Keratinocyte (primary cell): Measurements from ENCODE around the gene RPAP2. TPM values are rescaled to one million over a fixed set of nuclear protein-coding genes. Genes with fewer than 3 reads are reported as not detected.

Experiments
- DNase-seq: peaks from one replicate; pipeline ENCODE4 v3.0.0-alpha.2; 2011; ENCODE audit warnings: low read depth, missing footprints, low spot score
- FAIRE-seq: peaks from 2 replicates; lab custom pipeline; 2011; peaks lifted over from hg19 to GRCh38; lab: Jason Lieb, UNC
- H2AFZ ChIP-seq: 2 replicates; pipeline ENCODE4 v1.6.0; 2012; ENCODE audit warnings: low read length, control low read depth, inconsistent platforms; ENCODE audit not compliant: control insufficient read depth
- H3K27ac ChIP-seq: 2 replicates; pipeline ENCODE4 v1.5.1; 2011; ENCODE audit warnings: low read length; ENCODE audit not compliant: control insufficient read depth, insufficient read depth
- H3K27me3 ChIP-seq: 3 replicates; pipeline ENCODE4 v1.6.0; 2011; ENCODE audit warnings: low read length; ENCODE audit not compliant: control insufficient read depth, insufficient read depth; ENCODE audit errors: extremely low read depth
- H3K36me3 ChIP-seq, 2 experiments: 2 replicates in 1 of 2; 3 replicates in 1 of 2; pipeline ENCODE4 v1.5.1; 2011; ENCODE audit warnings: low read length in 2 of 2, mild to moderate bottlenecking in 1 of 2; ENCODE audit not compliant: control insufficient read depth in 2 of 2, insufficient read depth in 2 of 2; ENCODE audit errors: extremely low read depth in 1 of 2
- H3K4me1 ChIP-seq: 3 replicates; pipeline ENCODE4 v1.5.1; 2011; ENCODE audit warnings: low read length; ENCODE audit not compliant: control insufficient read depth, insufficient read depth; ENCODE audit errors: extremely low read depth
- H3K4me2 ChIP-seq: 3 replicates; pipeline ENCODE4 v1.6.0; 2011; ENCODE audit warnings: low read depth, low read length; ENCODE audit not compliant: control insufficient read depth, insufficient read depth; ENCODE audit errors: extremely low read depth
- H3K4me3 ChIP-seq, 3 experiments: fragments of 200-600 bp in 1 of 3; sonication (generic) in 1 of 3; 2 replicates in 2 of 3; 3 replicates in 1 of 3; pipeline ENCODE4 v1.5.1; 2011 to 2016; ENCODE audit warnings: low read length in 3 of 3, mild to moderate bottlenecking in 3 of 3, control low read depth in 2 of 3, inconsistent platforms in 1 of 3, low read depth in 1 of 3, mixed read lengths in 1 of 3, mixed run types in 1 of 3, moderate library complexity in 1 of 3; ENCODE audit not compliant: control insufficient read depth in 2 of 3, insufficient read depth in 2 of 3; ENCODE audit errors: extremely low read depth in 1 of 3
- H3K79me2 ChIP-seq: 2 replicates; pipeline ENCODE4 v1.6.0; 2012; ENCODE audit warnings: low read length; ENCODE audit not compliant: control insufficient read depth, insufficient read depth
- H3K9ac ChIP-seq: 3 replicates; pipeline ENCODE4 v1.6.0; 2011; ENCODE audit warnings: low read length; ENCODE audit not compliant: control insufficient read depth, insufficient read depth; ENCODE audit errors: extremely low read depth
- H3K9me1 ChIP-seq: 3 replicates; pipeline ENCODE4 v1.6.0; 2011; ENCODE audit warnings: low read length; ENCODE audit not compliant: control insufficient read depth, insufficient read depth; ENCODE audit errors: extremely low read depth
- H3K9me3 ChIP-seq: 2 replicates; pipeline ENCODE4 v1.5.1; 2012; ENCODE audit warnings: low read depth, low read length; ENCODE audit not compliant: control insufficient read depth
- H4K20me1 ChIP-seq: 3 replicates; pipeline ENCODE4 v1.6.0; 2011; ENCODE audit warnings: low read length; ENCODE audit not compliant: control insufficient read depth, insufficient read depth; ENCODE audit errors: extremely low read depth
- CTCF ChIP-seq, 3 experiments: IDR thresholded peaks in 1 of 3; conservative IDR thresholded peaks in 1 of 3; optimal IDR thresholded peaks in 1 of 3; 2 replicates in 2 of 3; 3 replicates in 1 of 3; pipeline versions ENCODE3 to v1.5.1; 2011; ENCODE audit warnings: low read length in 3 of 3, mild to moderate bottlenecking in 3 of 3, moderate library complexity in 2 of 3, control low read depth in 1 of 3, inconsistent platforms in 1 of 3; ENCODE audit not compliant: insufficient read depth in 2 of 3; ENCODE audit errors: extremely low read depth in 1 of 3
- EZH2 ChIP-seq: IDR thresholded peaks from one replicate; pipeline ENCODE4 v1.6.1; 2012; ENCODE audit warnings: inconsistent platforms, mild to moderate bottlenecking, low read length, moderate library complexity
- dilution Hi-C: fragments of 300-500 bp; cut with MboI; formaldehyde crosslinking; loops from one replicate; pipeline ENCODE4 v1.7.0; 2020; ENCODE audit warnings: low sequenced_read_pairs; ENCODE audit not compliant: extremely low pct_ligation_motif_present
- polyA plus RNA-seq, 5 experiments: library from polyadenylated mRNA; depleted of rRNA in 3 of 5; stranded (reverse) in 3 of 5; stranded (forward) in 1 of 5; unstranded in 1 of 5; fragments of >200 nt; gene quantifications; 1 replicate in 1 of 5; 2 replicates in 3 of 5; 3 replicates in 1 of 5; pipeline versions ENCODE4 v1.2.1 to v1.2.3, GENCODE V29; 2011 to 2012; ENCODE audit warnings: missing spikeins in 2 of 5, low read depth in 1 of 5, low replicate concordance in 1 of 5

RPAP2 gene
- polyA plus RNA-seq, 1 donor (not counting 4 experiments of a cell fraction or from before 2014, with no cell fraction given): 21.5 TPM

GRCh38 chr1:92424381-92424780 is 125.5 kb downstream of the RPAP2 start:
- dilution Hi-C loops: no loop called here
- Histone ChIP-seq H4K20me1 (no peaks in the 10 kb centered on the region), H3K9me3 (no peaks in the 10 kb centered on the region), H3K9ac (no peak overlapping the region), H3K27me3 (no peaks in the 10 kb centered on the region), H3K4me1 (no peaks in the 10 kb centered on the region), H3K27ac (no peak overlapping the region), H3K79me2 (no peaks in the 10 kb centered on the region), H2AFZ (no peak overlapping the region), H3K4me2 (no peak overlapping the region), H3K36me3 (no peaks in the 10 kb centered on the region), H3K9me1 (no peaks in the 10 kb centered on the region), H3K4me3 (no peak overlapping the region)
- no peak for TF ChIP-seq EZH2
- no peak for TF ChIP-seq CTCF (optimal IDR thresholded peaks at IDR 0.05 in 1 of 3, IDR thresholded peaks at IDR 0.05 in 1 of 3, conservative IDR thresholded peaks at IDR 0.05 in 1 of 3; ENCODE audit: extremely low read depth in 1 of 3, insufficient read depth in 2 of 3, low read length in 3 of 3)
- no peak for DNase-seq
- no peak for FAIRE-seq

- no peak overlapping the region for H3K4me2 ChIP-seq
- H4K20me1 ChIP-seq: no peaks in the 10 kb centered on the region
- TF ChIP-seq EZH2 (no peak), CTCF (optimal IDR thresholded peaks at IDR 0.05 in 1 of 3, IDR thresholded peaks at IDR 0.05 in 1 of 3, conservative IDR thresholded peaks at IDR 0.05 in 1 of 3; ENCODE audit: extremely low read depth in 1 of 3, insufficient read depth in 2 of 3, low read length in 3 of 3) (no peak)
- no peak overlapping the region for H3K27ac ChIP-seq
- DNase-seq (no peak), FAIRE-seq (no peak)
- H3K79me2 ChIP-seq: no peaks in the 10 kb centered on the region
- no peaks in the 10 kb centered on the region for H3K9me3 ChIP-seq
- H3K36me3 ChIP-seq: no peaks in the 10 kb centered on the region
- dilution Hi-C loops: no loop called here
- no peaks in the 10 kb centered on the region for H3K4me1 ChIP-seq
- no peaks in the 10 kb centered on the region for H3K9me1 ChIP-seq
- no peak overlapping the region for H2AFZ ChIP-seq
- no peaks in the 10 kb centered on the region for H3K27me3 ChIP-seq
- no peak overlapping the region for H3K4me3 ChIP-seq
- no peak overlapping the region for H3K9ac ChIP-seq
These were observed 126.8 kb downstream of the RPAP2 start for GRCh38 chr1:92425617-92426016.
